DMS79 (cell line): ENCODE results near the gene TRIM4.
"Not testable (repeated sequence)": the region's sequence is repeated elsewhere in the genome, so short reads cannot be mapped to it uniquely, and the experiment has no call there.

ENCODE experiments used
- DNase-seq: peaks from one replicate; lab custom pipeline; 2025; lab: John Stamatoyannopoulos, UW

TRIM4 gene

GRCh38 chr7:99920149-99920548 lies 819 bp upstream of the TRIM4 start:
- no peak for DNase-seq

- DNase-seq = no peak
These were observed 433 bp upstream of the TRIM4 start for GRCh38 chr7:99919814-99920112.

GRCh38 chr7:99910976-99911375 lies 8.4 kb downstream of the TRIM4 start:
- no peak for DNase-seq

GRCh38 chr7:99901581-99901980 lies 17.7 kb downstream of the TRIM4 start:
- no peak for DNase-seq

- no peak for DNase-seq
These were observed 19.4 kb downstream of the TRIM4 start for GRCh38 chr7:99899830-99900519.

GRCh38 chr7:99898836-99899235 lies 20.5 kb downstream of the TRIM4 start:
- no peak for DNase-seq

- no peak for DNase-seq
These were observed 21.3 kb downstream of the TRIM4 start for GRCh38 chr7:99898023-99898357.

GRCh38 chr7:99897322-99898022 lies 21.9 kb downstream of the TRIM4 start:
- DNase-seq = no peak

- no peak for DNase-seq
These were observed 24.6 kb downstream of the TRIM4 start for GRCh38 chr7:99894738-99895137.

- no peak for DNase-seq
These were observed 26.1 kb downstream of the TRIM4 start for GRCh38 chr7:99893280-99893679.

- not testable (repeated sequence) for DNase-seq
These were observed 29.0 kb downstream of the TRIM4 start for GRCh38 chr7:99890348-99890747.

- not testable (repeated sequence) for DNase-seq
These were observed 31.0 kb downstream of the TRIM4 start for GRCh38 chr7:99888366-99888765.

GRCh38 chr7:99881370-99881769 lies 38.0 kb downstream of the TRIM4 start:
- DNase-seq = no peak

GRCh38 chr7:99876933-99877332 lies 42.4 kb downstream of the TRIM4 start, which contains the start of gene OR2AE1:
Gene OR2AE1, minus strand, starts transcription at chr7:99877033. Its CDS starts 0 bp downstream, at chr7:99877033.
- DNase-seq = no peak

- DNase-seq = no peak
These were observed 42.8 kb downstream of the TRIM4 start for GRCh38 chr7:99876491-99876890.

GRCh38 chr7:99868246-99868645 lies 51.1 kb downstream of the TRIM4 start:
- DNase-seq = no peak

- not testable (repeated sequence) for DNase-seq
These were observed 51.9 kb downstream of the TRIM4 start for GRCh38 chr7:99867477-99867876.

GRCh38 chr7:99863847-99864440 lies 55.4 kb downstream of the TRIM4 start:
- no peak for DNase-seq

- DNase-seq = no peak
These were observed 58.8 kb downstream of the TRIM4 start for GRCh38 chr7:99860281-99861127.

- no peak for DNase-seq
These were observed 64.1 kb downstream of the TRIM4 start for GRCh38 chr7:99855236-99855635.

GRCh38 chr7:99848420-99849216 lies 70.7 kb downstream of the TRIM4 start:
- no peak for DNase-seq

- DNase-seq = no peak
These were observed 75.0 kb downstream of the TRIM4 start for GRCh38 chr7:99844328-99844727.
